ENCODE results near the gene AK2. TPM values are rescaled to one million over a fixed set of nuclear protein-coding genes. Genes with fewer than 3 reads are reported as not detected.

Gene AK2
- total RNA-seq, 2 donors from 2014 or later, result 114 to 118 TPM

- no peaks in the 10 kb centered on the region for H3K27me3 ChIP-seq (ENCODE audit: control insufficient read depth, insufficient read depth, low read length, poor library complexity, severe bottlenecking)
- H3K27ac ChIP-seq (ENCODE audit: low read depth, low read length), result no peak overlapping the region
- H3K36me3 Mint-ChIP-seq (ENCODE audit: low read depth), result no peaks in the 10 kb centered on the region
- peaks cover 17% of the 10 kb centered on the region for H3K27me3 Mint-ChIP-seq (ENCODE audit: insufficient read depth)
- H3K4me1 ChIP-seq (ENCODE audit: control insufficient read depth, insufficient read depth, low read length), result no peaks in the 10 kb centered on the region
- no peak overlapping the region for H3K4me3 Mint-ChIP-seq
- no peak overlapping the region for H3K9ac ChIP-seq (ENCODE audit: extremely low read depth, low read length, poor library complexity, severe bottlenecking)
- TF ChIP-seq CTCF (conservative IDR thresholded peaks at IDR 0.05), result no peak
- H3K4me1 Mint-ChIP-seq, result peaks cover 6% of the 10 kb centered on the region
- no peak overlapping the region for H3K4me3 ChIP-seq (ENCODE audit: low read length)
- 92% methylated on average over 1 of the region's 1 CpG; no CpG with 5 or more reads in 1 of the 2 experiments for WGBS, 2 experiments (ENCODE audit: insufficient coverage in 1 of 2, insufficient read length in 1 of 2)
- H3K36me3 ChIP-seq (ENCODE audit: control insufficient read depth, insufficient read depth, low read length), result no peaks in the 10 kb centered on the region
- no peak for DNase-seq
- H3K9me3 Mint-ChIP-seq, result peaks cover 7% of the 10 kb centered on the region
- no peaks in the 10 kb centered on the region for H3K9me3 ChIP-seq (ENCODE audit: control insufficient read depth, low read length)
- no peak overlapping the region for H3K27ac Mint-ChIP-seq
Measured at GRCh38 chr1:33041026-33041425, 4.3 kb upstream of the AK2 start.

GRCh38 chr1:33039840-33040239 is 3.2 kb upstream of the AK2 start:
- no peaks in the 10 kb centered on the region for H3K9me3 ChIP-seq (ENCODE audit: control insufficient read depth, low read length)
- Mint-ChIP-seq H3K9me3 (peaks cover 7% of the 10 kb centered on the region), H3K27me3 (ENCODE audit: insufficient read depth) (peaks cover 17% of the 10 kb centered on the region), H3K36me3 (ENCODE audit: low read depth) (peaks cover 2% of the 10 kb centered on the region), H3K27ac (no peak overlapping the region), H3K4me3 (no peak overlapping the region), H3K4me1 (peaks cover 12% of the 10 kb centered on the region)
- H3K4me3 ChIP-seq (ENCODE audit: low read length), result no peak overlapping the region
- no peak for TF ChIP-seq CTCF (conservative IDR thresholded peaks at IDR 0.05)
- H3K36me3 ChIP-seq (ENCODE audit: control insufficient read depth, insufficient read depth, low read length), result no peaks in the 10 kb centered on the region
- 89 to 90% methylated on average over 7 to 8 of the region's 8 CpGs for WGBS, 2 experiments (ENCODE audit: insufficient coverage in 1 of 2, insufficient read length in 1 of 2)
- no peak overlapping the region for H3K27ac ChIP-seq (ENCODE audit: low read depth, low read length)
- H3K4me1 ChIP-seq (ENCODE audit: control insufficient read depth, insufficient read depth, low read length), result no peaks in the 10 kb centered on the region
- no peak overlapping the region for H3K9ac ChIP-seq (ENCODE audit: extremely low read depth, low read length, poor library complexity, severe bottlenecking)
- no peak for DNase-seq
- H3K27me3 ChIP-seq (ENCODE audit: control insufficient read depth, insufficient read depth, low read length, poor library complexity, severe bottlenecking), result no peaks in the 10 kb centered on the region

GRCh38 chr1:33036051-33036525 is 595 bp downstream of the AK2 start:
- peaks cover 7% of the 10 kb centered on the region for H3K9me3 Mint-ChIP-seq
- H3K4me3 Mint-ChIP-seq, result peak overlapping the region; percentile 88
- peak overlapping the region; percentile 85 for H3K4me3 ChIP-seq (ENCODE audit: low read length)
- H3K27me3 Mint-ChIP-seq (ENCODE audit: insufficient read depth), result peaks cover 17% of the 10 kb centered on the region
- TF ChIP-seq CTCF (conservative IDR thresholded peaks at IDR 0.05), result no peak
- H3K27me3 ChIP-seq (ENCODE audit: control insufficient read depth, insufficient read depth, low read length, poor library complexity, severe bottlenecking), result no peaks in the 10 kb centered on the region
- H3K27ac ChIP-seq (ENCODE audit: low read depth, low read length), result no peak overlapping the region
- H3K36me3 Mint-ChIP-seq (ENCODE audit: low read depth), result peaks cover 6% of the 10 kb centered on the region
- no peaks in the 10 kb centered on the region for H3K9me3 ChIP-seq (ENCODE audit: control insufficient read depth, low read length)
- peak overlapping the region; percentile 56 for H3K9ac ChIP-seq (ENCODE audit: extremely low read depth, low read length, poor library complexity, severe bottlenecking)
- 19 to 22% methylated on average over 5 of the region's 5 CpGs for WGBS, 2 experiments (ENCODE audit: insufficient coverage in 1 of 2, insufficient read length in 1 of 2)
- H3K4me1 Mint-ChIP-seq, result peaks cover 12% of the 10 kb centered on the region
- no peak for DNase-seq
- no peaks in the 10 kb centered on the region for H3K4me1 ChIP-seq (ENCODE audit: control insufficient read depth, insufficient read depth, low read length)
- H3K27ac Mint-ChIP-seq, result peak overlapping the region; percentile 88
- peaks cover 13% of the 10 kb centered on the region for H3K36me3 ChIP-seq (ENCODE audit: control insufficient read depth, insufficient read depth, low read length)
